GM21723 (cell line): ENCODE measurements around the gene LPAR1.
"Not testable (repeated sequence)": the region's sequence is repeated elsewhere in the genome, so short reads cannot be mapped to it uniquely, and the experiment has no call there.

Experiments
- ATAC-seq: cut with Tn5 transposase; IDR thresholded peaks from one replicate; pipeline ENCODE4 v1.9.1; 2021; ENCODE audit warnings: mild to moderate bottlenecking, moderate library complexity; ENCODE audit not compliant: unreplicated experiment

The LPAR1 gene

DNA sequence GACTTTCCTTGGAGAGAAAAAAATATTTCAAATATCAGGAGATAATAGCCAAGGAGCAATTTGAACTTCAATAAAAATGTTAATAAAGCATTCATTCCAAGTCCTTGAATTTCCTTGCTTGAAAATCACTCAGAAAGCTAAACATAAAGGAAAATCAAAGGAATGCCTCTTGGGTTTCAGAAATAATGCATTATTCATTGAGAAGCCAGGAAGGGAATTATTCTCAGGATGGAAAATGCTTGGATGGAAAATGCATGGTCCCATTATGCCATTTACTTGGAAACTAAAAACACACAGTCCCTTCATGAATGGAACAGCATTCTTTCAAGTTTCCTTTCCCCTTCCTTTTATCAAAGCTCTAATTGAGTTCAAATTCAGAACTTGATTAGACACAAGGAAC lies 160.9 kb downstream of the LPAR1 start:
- no peak for ATAC-seq

DNA sequence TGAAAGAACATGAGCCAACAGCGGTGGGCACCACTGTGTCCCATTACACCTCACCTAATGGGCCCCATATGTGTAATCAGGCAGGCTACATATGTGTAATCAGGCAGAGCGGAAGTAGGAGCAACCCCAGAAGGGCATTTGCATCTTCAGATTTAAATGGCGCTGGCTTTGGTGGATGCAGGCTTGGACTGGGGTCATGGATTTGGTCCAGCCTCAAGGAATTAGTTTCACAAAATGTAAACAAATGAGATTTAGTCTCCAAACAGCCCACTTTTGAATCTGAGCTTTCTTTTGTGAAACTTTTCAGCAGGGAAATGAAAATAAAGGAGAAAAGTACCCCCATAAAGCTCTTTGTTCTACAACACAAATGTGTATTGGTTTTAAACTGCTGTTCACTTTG lies 161.3 kb downstream of the LPAR1 start:
- ATAC-seq, result no peak

DNA sequence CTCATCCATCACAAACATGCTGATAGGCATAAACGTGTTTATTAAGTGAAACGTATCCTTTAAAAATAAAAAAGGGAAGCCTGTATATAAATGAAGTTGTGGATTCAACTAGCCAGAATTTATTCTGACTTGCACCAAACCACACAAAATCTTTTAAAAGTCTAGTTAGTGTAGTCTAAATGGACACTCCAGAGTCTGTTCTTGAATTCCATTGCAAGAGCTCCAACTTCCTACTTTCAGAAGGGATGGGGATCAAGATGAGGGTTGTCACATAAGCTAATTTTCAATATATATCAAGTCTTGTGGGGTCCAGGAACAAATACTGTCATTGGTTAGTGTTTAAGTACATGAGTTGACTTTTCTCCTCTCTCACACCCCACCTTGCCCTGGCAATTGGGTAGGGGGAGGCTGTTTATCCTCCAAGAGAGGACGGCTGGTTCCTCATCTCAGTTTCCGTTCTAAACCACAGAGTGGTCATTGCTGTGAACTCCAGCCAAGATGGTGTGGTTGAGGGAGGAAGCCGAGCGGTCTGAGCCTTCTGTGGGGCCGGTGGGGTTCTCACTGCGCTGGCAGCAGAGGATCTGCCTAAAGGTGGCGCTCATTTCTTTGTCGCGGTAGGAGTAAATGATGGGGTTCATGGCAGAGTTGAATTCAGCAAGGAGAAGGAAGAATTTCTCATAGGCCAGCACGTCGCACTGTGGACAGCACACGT lies 163.2 kb downstream of the LPAR1 start:
- no peak for ATAC-seq

- no peak for ATAC-seq
Measured at GRCh38 chr9:110872920-110873319, 165.3 kb downstream of the LPAR1 start.

DNA sequence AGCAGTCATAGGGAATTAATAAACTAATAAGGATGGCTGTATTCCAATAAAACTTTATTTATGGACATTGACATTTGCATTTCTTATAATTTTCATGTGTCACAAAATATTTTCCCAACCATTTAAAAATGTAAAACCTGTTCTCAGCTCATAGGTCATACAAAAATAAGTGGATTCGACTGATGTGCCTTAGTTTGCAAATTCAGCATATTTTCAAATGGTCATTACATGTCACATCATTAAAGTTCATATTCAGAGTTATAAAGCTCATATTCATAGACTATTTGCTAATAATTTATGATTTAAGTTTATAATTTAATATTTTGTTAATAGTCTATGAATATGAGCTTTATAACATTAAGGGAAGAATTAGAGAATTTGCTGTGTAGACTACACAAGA lies 166.5 kb downstream of the LPAR1 start:
- no peak for ATAC-seq

DNA sequence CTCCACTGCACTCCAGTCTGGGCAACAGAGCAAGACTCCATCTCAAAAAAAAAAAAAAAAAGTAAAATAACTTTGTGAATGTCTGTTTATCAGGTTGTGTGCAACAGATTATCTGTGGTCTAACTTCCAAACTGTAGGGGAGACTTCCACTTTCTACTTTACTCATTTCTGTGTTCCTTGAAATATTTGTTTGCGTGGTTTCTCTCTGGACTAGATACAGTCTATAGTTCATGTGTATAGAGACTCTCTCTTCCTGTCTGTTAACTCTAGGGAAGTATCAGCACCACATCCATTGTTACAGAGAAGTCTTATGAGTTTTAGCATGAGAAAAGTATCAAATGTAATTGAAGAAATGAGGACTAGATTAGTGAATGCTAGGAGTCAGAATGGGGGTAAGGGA lies 168.3 kb downstream of the LPAR1 start:
- no peak for ATAC-seq

GRCh38 chr9:110864011-110864410 lies 174.3 kb downstream of the LPAR1 start:
- ATAC-seq, result no peak

- ATAC-seq, result not testable (repeated sequence)
Measured at GRCh38 chr9:110861370-110862110, 176.7 kb downstream of the LPAR1 start.

- ATAC-seq, result no peak
Measured at GRCh38 chr9:110856772-110857171, 181.5 kb downstream of the LPAR1 start.

GRCh38 chr9:110850401-110851135 lies 187.7 kb downstream of the LPAR1 start:
- no peak for ATAC-seq

DNA sequence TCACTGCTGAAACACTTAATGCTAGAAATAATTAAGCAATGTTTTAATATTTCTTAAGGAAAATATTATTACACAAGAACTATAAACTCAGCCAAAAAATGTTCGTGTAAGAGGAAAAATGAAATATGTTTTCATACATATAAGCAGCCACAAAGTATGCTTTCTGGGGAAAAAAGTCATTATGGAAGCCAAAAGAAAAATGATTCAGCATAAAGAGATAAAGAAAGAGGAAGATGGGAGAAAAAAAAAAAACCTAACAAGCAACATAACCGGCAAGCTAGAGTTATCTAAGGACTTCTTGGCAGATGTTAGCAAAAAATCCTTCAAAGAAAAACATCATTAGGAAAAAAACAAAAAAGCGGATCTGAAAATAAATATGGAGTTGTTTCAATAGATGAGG lies 190.6 kb downstream of the LPAR1 start:
- no peak for ATAC-seq

DNA sequence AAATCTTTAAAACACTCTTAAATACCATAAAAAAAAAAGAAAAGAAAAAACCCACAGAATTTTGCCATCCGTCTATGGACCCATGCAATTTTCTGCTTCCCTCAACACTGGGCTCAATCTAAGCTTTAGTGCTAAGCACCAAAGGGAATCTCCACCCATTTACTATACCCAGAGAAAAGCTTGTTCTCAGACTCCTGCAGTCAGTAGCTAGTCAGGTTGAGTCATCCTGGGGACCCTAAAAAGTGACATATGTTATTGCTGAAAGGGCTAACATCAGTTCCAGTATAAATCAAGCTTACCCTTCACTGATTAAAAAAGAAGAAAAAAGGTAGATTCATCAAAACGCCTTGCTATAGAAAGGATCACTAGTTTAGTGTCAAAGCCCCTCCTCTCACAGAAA lies 192.1 kb downstream of the LPAR1 start:
- no peak for ATAC-seq

GRCh38 chr9:110844121-110844520 lies 194.1 kb downstream of the LPAR1 start:
- ATAC-seq, result no peak

GRCh38 chr9:110842986-110843385 lies 195.3 kb downstream of the LPAR1 start:
- no peak for ATAC-seq

DNA sequence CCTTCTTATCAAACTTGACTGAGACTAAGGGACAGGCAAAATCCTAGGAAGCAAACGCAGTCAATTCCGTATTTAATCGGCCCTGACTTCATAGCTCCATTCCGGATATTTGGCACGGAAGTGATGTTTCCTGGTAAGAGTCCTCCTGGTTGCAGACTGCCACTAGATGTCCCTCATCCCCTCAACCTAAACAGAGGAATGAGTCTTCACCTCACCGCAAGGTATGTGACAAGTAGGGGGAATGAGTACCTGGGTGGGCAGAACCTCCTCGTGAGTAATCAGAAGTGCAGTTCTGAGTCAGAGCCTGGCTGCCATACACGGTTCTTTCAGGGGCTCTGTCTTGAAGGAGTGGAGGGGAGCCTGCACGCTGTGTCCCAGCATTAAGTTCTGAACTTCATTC lies 196.1 kb downstream of the LPAR1 start:
- no peak for ATAC-seq

- ATAC-seq, result no peak
Measured at GRCh38 chr9:110837401-110838005, 200.8 kb downstream of the LPAR1 start.

GRCh38 chr9:110835859-110836271 lies 202.4 kb downstream of the LPAR1 start:
- ATAC-seq, result no peak

GRCh38 chr9:110835404-110835803 lies 202.9 kb downstream of the LPAR1 start:
- no peak for ATAC-seq

GRCh38 chr9:110832926-110833325 lies 205.3 kb downstream of the LPAR1 start:
- ATAC-seq, result no peak

DNA sequence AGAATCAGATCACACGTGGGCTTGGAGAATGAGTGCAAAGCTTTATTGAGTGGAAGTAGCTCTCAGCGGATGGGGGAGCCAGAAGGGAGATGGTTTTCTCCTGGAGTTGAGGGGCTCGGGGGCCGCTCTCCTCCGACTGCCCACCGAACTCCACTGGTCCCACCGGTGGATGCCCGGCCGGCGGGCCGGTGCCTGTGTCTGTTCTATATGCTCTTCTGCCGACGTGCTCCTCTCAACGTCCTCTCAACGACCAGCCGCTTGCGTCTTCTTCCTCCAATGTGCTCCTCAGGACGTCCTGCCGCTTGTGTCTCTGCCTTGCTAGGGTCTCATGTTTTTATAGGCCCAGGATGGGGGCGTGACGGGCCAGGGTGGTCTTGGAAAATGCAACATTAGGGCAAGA lies 207.8 kb downstream of the LPAR1 start:
- ATAC-seq, result no peak

- ATAC-seq, result no peak
Measured at GRCh38 chr9:110828264-110828663, 210.0 kb downstream of the LPAR1 start.
